GM23338 (cell line): ENCODE results near the gene FAM50A. TPM values are rescaled to one million over a fixed set of nuclear protein-coding genes. Genes with fewer than 3 reads are reported as not detected.

Source experiments
- ATAC-seq: fragments of 200-7000 bp; cut with Tn5 transposase; 3 replicates; pipeline ENCODE4 v1.9.1; 2020
- DNase-seq: peaks from one replicate; pipeline ENCODE4 v3.0.0-alpha.2; 2015; ENCODE audit warnings: low spot score
- H2AFZ ChIP-seq: fragments of 200-600 bp; sonication (generic); 2 replicates; pipeline ENCODE4 v1.8.0; 2016; ENCODE audit warnings: antibody characterized with exemption, mild to moderate bottlenecking, moderate library complexity
- H3F3A ChIP-seq: fragments of 200-600 bp; sonication (generic); replicated peaks from 2 replicates; pipeline ENCODE4 v1.8.0; 2017; ENCODE audit warnings: antibody characterized with exemption, mixed run types, low read depth
- H3K27ac ChIP-seq: fragments of 200-600 bp; sonication (generic); 2 replicates; pipeline ENCODE4 v1.6.1; 2016; ENCODE audit warnings: low read depth
- H3K27me3 ChIP-seq: fragments of 200-600 bp; sonication (generic); 2 replicates; pipeline ENCODE4 v1.8.0; 2016; ENCODE audit warnings: mild to moderate bottlenecking, mixed run types, moderate library complexity; ENCODE audit not compliant: insufficient read depth
- H3K36me3 ChIP-seq: fragments of 200-600 bp; sonication (generic); 2 replicates; pipeline ENCODE4 v1.8.0; 2016; ENCODE audit warnings: mild to moderate bottlenecking; ENCODE audit not compliant: insufficient read depth
- H3K4me1 ChIP-seq: fragments of 200-600 bp; sonication (generic); 2 replicates; pipeline ENCODE4 v1.8.0; 2016; ENCODE audit warnings: mild to moderate bottlenecking, moderate library complexity; ENCODE audit not compliant: insufficient read depth
- H3K4me2 ChIP-seq: fragments of 200-600 bp; sonication (generic); 2 replicates; pipeline ENCODE4 v1.7.1; 2017; ENCODE audit warnings: mixed run types
- H3K4me3 ChIP-seq: fragments of 200-600 bp; sonication (generic); 2 replicates; pipeline ENCODE4 v1.6.1; 2016; ENCODE audit warnings: mixed run types
- H3K79me2 ChIP-seq: fragments of 200-600 bp; sonication (generic); replicated peaks from 2 replicates; pipeline ENCODE4 v1.8.0; 2017; ENCODE audit warnings: mild to moderate bottlenecking; ENCODE audit not compliant: insufficient read depth
- H3K9me2 ChIP-seq: fragments of 200-600 bp; sonication (generic); 2 replicates; pipeline ENCODE4 v1.8.0; 2017; ENCODE audit not compliant: insufficient read depth
- H4K20me1 ChIP-seq: fragments of 200-600 bp; sonication (generic); replicated peaks from 2 replicates; pipeline ENCODE4 v1.8.0; 2017; ENCODE audit warnings: mild to moderate bottlenecking; ENCODE audit not compliant: insufficient read depth
- H3K27ac Mint-ChIP-seq: 2 replicates; pipeline ENCODE4 v1.8.0; 2020; ENCODE audit warnings: inconsistent platforms, mild to moderate bottlenecking, moderate library complexity, mixed read lengths
- H3K27me3 Mint-ChIP-seq: 3 replicates; pipeline ENCODE4 v1.8.0; 2022; ENCODE audit warnings: low read depth, mild to moderate bottlenecking, moderate library complexity, mixed read lengths, inconsistent platforms; ENCODE audit not compliant: insufficient read depth, poor library complexity
- H3K36me3 Mint-ChIP-seq: 3 replicates; pipeline ENCODE4 v1.8.0; 2021; ENCODE audit warnings: low read depth, mild to moderate bottlenecking, inconsistent platforms, moderate library complexity, mixed read lengths
- H3K4me1 Mint-ChIP-seq: 3 replicates; pipeline ENCODE4 v1.8.0; 2020; ENCODE audit warnings: mild to moderate bottlenecking, inconsistent platforms, mixed read lengths
- H3K4me3 Mint-ChIP-seq: 3 replicates; pipeline ENCODE4 v1.8.0; 2021; ENCODE audit warnings: moderate library complexity, mild to moderate bottlenecking, inconsistent platforms, mixed read lengths
- H3K9me3 Mint-ChIP-seq: 3 replicates; pipeline ENCODE4 v1.8.0; 2020; ENCODE audit warnings: moderate library complexity, mild to moderate bottlenecking, inconsistent platforms, mixed read lengths
- CREB1 ChIP-seq: fragments of 250-450 bp; sonication (Bioruptor Pico); IDR thresholded peaks from 2 replicates; pipeline ENCODE4 v1.5.0; 2020; ENCODE audit warnings: low read depth, mild to moderate bottlenecking, moderate library complexity
- CTCF ChIP-seq, 2 experiments: fragments of 200-600 bp in 1 of 2; sonication (generic) in 1 of 2; conservative IDR thresholded peaks; 2 replicates each; pipeline versions ENCODE4 v1.5.1 to v1.6.1; 2016 to 2017; ENCODE audit warnings: antibody characterized with exemption in 2 of 2, low read depth in 2 of 2, mild to moderate bottlenecking in 2 of 2, moderate library complexity in 1 of 2
- EZH2 ChIP-seq: fragments of 200-600 bp; sonication (generic); IDR thresholded peaks from one replicate; pipeline ENCODE4 v1.8.0; 2017; ENCODE audit warnings: antibody characterized with exemption, mild to moderate bottlenecking, low read depth; ENCODE audit not compliant: unreplicated experiment
- EZH2phosphoT487 ChIP-seq: fragments of 200-600 bp; sonication (generic); IDR thresholded peaks from one replicate; pipeline ENCODE4 v1.8.1; 2018; ENCODE audit warnings: antibody characterized with exemption; ENCODE audit not compliant: unreplicated experiment
- POLR2AphosphoS5 ChIP-seq: IDR thresholded peaks from 2 replicates; pipeline ENCODE4 v1.6.1; 2016; ENCODE audit warnings: antibody characterized with exemption, low read depth
- STAT1 ChIP-seq: IDR thresholded peaks from one replicate; pipeline ENCODE4 v1.6.1; 2016; ENCODE audit warnings: antibody characterized with exemption; ENCODE audit not compliant: unreplicated experiment
- ZNF114 ChIP-seq: fragments of 250-450 bp; sonication (Bioruptor Pico); IDR thresholded peaks from 2 replicates; pipeline ENCODE4 v1.5.0; 2020; ENCODE audit warnings: mild to moderate bottlenecking, moderate library complexity
- polyA plus RNA-seq: library from polyadenylated mRNA; unstranded; fragments of >200 nt; fragmentation: Nextera tagmentation; extraction: Ambion mirVana; gene quantifications from 2 replicates; pipeline ENCODE4 v1.2.1, GENCODE V29; 2016
- total RNA-seq: library from RNA; depleted of rRNA; stranded (reverse); fragments of >200 nt; shearing (Covaris generic); gene quantifications from 2 replicates; pipeline ENCODE4 v1.2.3, GENCODE V29; 2014
- TF ChIP-seq, protein P1 (sequence below): IDR thresholded peaks from 2 replicates; pipeline ENCODE4 v1.6.1; 2016; ENCODE audit warnings: antibody characterized with exemption

Gene FAM50A
- total and polyA plus RNA-seq, 2 experiments from 2014 or later = 23.9 to 77.6 TPM

- TF ChIP-seq EZH2phosphoT487 (no peak), ZNF114 (CRISPR knock-in tag) (no peak), STAT1 (no peak), CREB1 (CRISPR knock-in tag) (no peak), POLR2AphosphoS5 (peak; percentile 43)
- TF ChIP-seq, protein P1, sequence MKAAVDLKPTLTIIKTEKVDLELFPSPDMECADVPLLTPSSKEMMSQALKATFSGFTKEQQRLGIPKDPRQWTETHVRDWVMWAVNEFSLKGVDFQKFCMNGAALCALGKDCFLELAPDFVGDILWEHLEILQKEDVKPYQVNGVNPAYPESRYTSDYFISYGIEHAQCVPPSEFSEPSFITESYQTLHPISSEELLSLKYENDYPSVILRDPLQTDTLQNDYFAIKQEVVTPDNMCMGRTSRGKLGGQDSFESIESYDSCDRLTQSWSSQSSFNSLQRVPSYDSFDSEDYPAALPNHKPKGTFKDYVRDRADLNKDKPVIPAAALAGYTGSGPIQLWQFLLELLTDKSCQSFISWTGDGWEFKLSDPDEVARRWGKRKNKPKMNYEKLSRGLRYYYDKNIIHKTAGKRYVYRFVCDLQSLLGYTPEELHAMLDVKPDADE = no peak
- Histone ChIP-seq H2AFZ (no peak within 1 kb of the TSS), H3K27ac (no peak within 1 kb of the TSS), H3K4me3 (peak within 1 kb of the TSS; percentile 44), H3K79me2 (no peaks in the 10 kb centered on the region), H3K36me3 (no peaks in the 10 kb centered on the region), H3K4me1 (peaks cover 8% of the 10 kb centered on the region; the same call in 1 of the 2 replicates), H3F3A (no peaks in the 10 kb centered on the region), H3K9me2 (no peaks in the 10 kb centered on the region), H3K4me2 (peak within 1 kb of the TSS; percentile 67), H4K20me1 (no peaks in the 10 kb centered on the region), H3K27me3 (no peaks in the 10 kb centered on the region)
- peaks cover 12% of the 10 kb centered on the region for H3K4me1 Mint-ChIP-seq
- no peaks in the 10 kb centered on the region; the same call in 2 of the 3 replicates for H3K36me3 Mint-ChIP-seq
- ATAC-seq (peak; percentile 83), DNase-seq (peak; percentile 86)
- H3K27me3 Mint-ChIP-seq = peaks cover 7% of the 10 kb centered on the region
- H3K4me3 Mint-ChIP-seq = peak within 1 kb of the TSS; percentile 62
- no peaks in the 10 kb centered on the region for H3K9me3 Mint-ChIP-seq
- H3K27ac Mint-ChIP-seq = peak within 1 kb of the TSS; percentile 75
These were observed 34.6 kb upstream of the FAM50A start, which contains the start of gene DNASE1L1 for GRCh38 chrX:154409222-154409871. DNASE1L1 (minus strand) TSS chrX:154409254; CDS start chrX:154405568, 3,686 bp downstream.

DNA sequence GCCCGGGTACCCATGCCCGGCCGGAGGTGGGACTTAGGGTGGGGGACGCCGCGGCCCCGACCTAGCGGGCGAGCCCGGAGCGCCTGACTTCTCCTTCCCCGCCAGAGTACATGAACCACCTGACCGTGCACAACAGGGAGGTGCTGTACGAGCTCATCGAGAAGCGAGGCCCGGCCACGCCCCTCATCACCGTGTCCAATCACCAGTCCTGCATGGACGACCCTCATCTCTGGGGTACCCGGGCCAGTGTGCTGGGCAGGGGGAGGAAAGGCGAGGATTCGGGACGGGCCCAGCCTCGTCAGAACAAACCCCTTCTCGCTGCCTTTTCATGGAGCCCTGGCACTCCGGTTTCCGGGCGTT, 32.0 kb upstream of the FAM50A start:
- H4K20me1 ChIP-seq = no peaks in the 10 kb centered on the region
- H3K4me2 ChIP-seq = peak overlapping the region; percentile 77
- ATAC-seq (peak; percentile 81), DNase-seq (peak; percentile 77)
- H3K4me1 ChIP-seq = peaks cover 8% of the 10 kb centered on the region; the same call in 1 of the 2 replicates
- Mint-ChIP-seq H3K27ac (no peak overlapping the region), H3K36me3 (peaks cover 5% of the 10 kb centered on the region), H3K9me3 (no peaks in the 10 kb centered on the region), H3K27me3 (peaks cover 8% of the 10 kb centered on the region), H3K4me3 (peak overlapping the region; percentile 89), H3K4me1 (peaks cover 12% of the 10 kb centered on the region)
- no peaks in the 10 kb centered on the region for H3K36me3 ChIP-seq
- H3K4me3 ChIP-seq = peak overlapping the region; percentile 67
- TF ChIP-seq CREB1 (CRISPR knock-in tag) (no peak), POLR2AphosphoS5 (peak; percentile 75)
- H3F3A ChIP-seq = no peaks in the 10 kb centered on the region
- no peak overlapping the region for H3K27ac ChIP-seq
- H3K27me3 ChIP-seq = no peaks in the 10 kb centered on the region
- no peaks in the 10 kb centered on the region for H3K9me2 ChIP-seq
- no peaks in the 10 kb centered on the region for H3K79me2 ChIP-seq
- H2AFZ ChIP-seq = no peak overlapping the region

DNA sequence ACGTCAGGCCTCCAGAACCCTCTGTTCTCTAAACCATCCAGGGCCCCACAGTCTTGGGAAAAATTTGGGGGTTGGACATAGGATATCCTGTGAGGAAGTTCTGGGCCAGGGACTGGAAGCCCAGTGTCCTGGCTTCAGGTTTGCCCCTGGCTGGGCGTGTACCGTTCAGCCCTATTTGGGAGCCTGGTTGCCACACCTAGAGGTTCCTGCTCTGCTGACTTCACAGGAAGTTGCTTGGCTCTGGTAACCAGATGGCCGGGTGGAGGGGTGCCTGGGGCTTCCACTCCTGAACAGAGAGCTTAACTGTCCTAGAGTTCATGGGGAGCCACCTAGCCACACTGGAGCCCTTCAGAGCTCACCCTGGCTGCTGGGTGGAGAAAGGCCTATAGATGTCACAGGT, 31.5 kb upstream of the FAM50A start:
- Mint-ChIP-seq H3K4me3 (peak overlapping the region; percentile 89), H3K27me3 (peaks cover 8% of the 10 kb centered on the region), H3K4me1 (peaks cover 12% of the 10 kb centered on the region), H3K27ac (no peak overlapping the region), H3K9me3 (no peaks in the 10 kb centered on the region), H3K36me3 (peaks cover 5% of the 10 kb centered on the region)
- no peaks in the 10 kb centered on the region for H3K36me3 ChIP-seq
- no peaks in the 10 kb centered on the region for H3K9me2 ChIP-seq
- H4K20me1 ChIP-seq = no peaks in the 10 kb centered on the region
- peaks cover 8% of the 10 kb centered on the region; the same call in 1 of the 2 replicates for H3K4me1 ChIP-seq
- no peak overlapping the region for H2AFZ ChIP-seq
- no peak overlapping the region for H3K27ac ChIP-seq
- peak overlapping the region; percentile 77 for H3K4me2 ChIP-seq
- no peaks in the 10 kb centered on the region for H3K79me2 ChIP-seq
- DNase-seq (no peak), ATAC-seq (no peak)
- no peaks in the 10 kb centered on the region for H3F3A ChIP-seq
- peak overlapping the region; percentile 67 for H3K4me3 ChIP-seq
- no peak for TF ChIP-seq CTCF (conservative IDR thresholded peaks at IDR 0.05; ENCODE audit: low read depth in 2 of 2)
- TF ChIP-seq EZH2 = no peak
- TF ChIP-seq EZH2phosphoT487 = no peak
- no peak for TF ChIP-seq POLR2AphosphoS5
- TF ChIP-seq, protein P1 = no peak
- H3K27me3 ChIP-seq = no peaks in the 10 kb centered on the region
